ENCODE measurements around the gene SASH1. TPM values are rescaled to one million over a fixed set of nuclear protein-coding genes. Genes with fewer than 3 reads are reported as not detected.

SASH1 gene
- total RNA-seq, 1 experiment from 2014 or later, result 6.6 TPM

GRCh38 chr6:148451690-148452089 lies 109.1 kb downstream of the SASH1 start:
- in situ Hi-C loops (cut with HindIII; ENCODE audit: low pct_unique_long_range_greater_than_20kb, low sequenced_read_pairs), result no loop called here
- ATAC-seq (no peak), DNase-seq (ENCODE audit: low read depth, low spot score) (no peak)
- no TSS peak for BruUV-seq (replicated peaks)
- TF ChIP-seq SIN3A (IDR thresholded peaks at IDR 0.05; ENCODE audit: borderline replicate concordance, insufficient read depth, low read depth, low read length) (no peak), TCF7L2 (IDR thresholded peaks at IDR 0.05; ENCODE audit: low read depth, low read length) (no peak), POLR2AphosphoS5 (IDR thresholded peaks at IDR 0.05; ENCODE audit: low read depth, low read length) (no peak), CTCF (IDR thresholded peaks at IDR 0.05) (no peak), REST (IDR thresholded peaks at IDR 0.05; ENCODE audit: insufficient read depth in 1 of 2, low read depth in 2 of 2, low read length in 1 of 2) (no peak)
- ChIA-PET CTCF (no interaction called here), POLR2A (no interaction called here)
- no peaks in the 10 kb centered on the region for H3K9me3 ChIP-seq (ENCODE audit: control insufficient read depth, insufficient read depth, low read depth, low read length)
- H3K36me3 ChIP-seq (ENCODE audit: control insufficient read depth, insufficient read depth, low read length), result no peaks in the 10 kb centered on the region
- no peak overlapping the region for H3K4me3 ChIP-seq (ENCODE audit: low read depth in 2 of 2, low read length in 2 of 2)
- H3K4me1 ChIP-seq (ENCODE audit: control insufficient read depth, insufficient read depth, low read length), result no peaks in the 10 kb centered on the region
- intact Hi-C loops (cut with micrococcal nuclease; ENCODE audit: unreplicated experiment), result no loop called here
- no peak overlapping the region for H3K27ac ChIP-seq (ENCODE audit: low read length)
- H3K27me3 ChIP-seq (ENCODE audit: control insufficient read depth, insufficient read depth, low read length), result no peaks in the 10 kb centered on the region

GRCh38 chr6:148452876-148453275 lies 110.2 kb downstream of the SASH1 start:
- Histone ChIP-seq H3K27ac (ENCODE audit: low read length) (no peak overlapping the region), H3K4me1 (ENCODE audit: control insufficient read depth, insufficient read depth, low read length) (no peaks in the 10 kb centered on the region), H3K27me3 (ENCODE audit: control insufficient read depth, insufficient read depth, low read length) (no peaks in the 10 kb centered on the region), H3K4me3 (ENCODE audit: low read depth in 2 of 2, low read length in 2 of 2) (no peak overlapping the region), H3K9me3 (ENCODE audit: control insufficient read depth, insufficient read depth, low read depth, low read length) (no peaks in the 10 kb centered on the region), H3K36me3 (ENCODE audit: control insufficient read depth, insufficient read depth, low read length) (no peaks in the 10 kb centered on the region)
- DNase-seq (ENCODE audit: low read depth, low spot score), result no peak
- intact Hi-C loops (cut with micrococcal nuclease; ENCODE audit: unreplicated experiment) (no loop called here), in situ Hi-C loops (cut with HindIII; ENCODE audit: low pct_unique_long_range_greater_than_20kb, low sequenced_read_pairs) (no loop called here)
- TF ChIP-seq REST (IDR thresholded peaks at IDR 0.05; ENCODE audit: insufficient read depth in 1 of 2, low read depth in 2 of 2, low read length in 1 of 2) (no peak), TCF7L2 (IDR thresholded peaks at IDR 0.05; ENCODE audit: low read depth, low read length) (no peak), CTCF (IDR thresholded peaks at IDR 0.05) (no peak), SIN3A (IDR thresholded peaks at IDR 0.05; ENCODE audit: borderline replicate concordance, insufficient read depth, low read depth, low read length) (no peak), POLR2AphosphoS5 (IDR thresholded peaks at IDR 0.05; ENCODE audit: low read depth, low read length) (no peak)
- POLR2A ChIA-PET, result no interaction called here
- BruUV-seq (replicated peaks), result no TSS peak
- CTCF ChIA-PET, result no interaction called here
- ATAC-seq, result no peak
